ENCODE measurements around the gene PCDH9. TPM values are rescaled to one million over a fixed set of nuclear protein-coding genes. Genes with fewer than 3 reads are reported as not detected.

PCDH9 gene
- total RNA-seq, 1 donor from 2014 or later = 0.75 TPM

- no peaks in the 10 kb centered on the region for H3K36me3 ChIP-seq (ENCODE audit: control insufficient read depth, insufficient read depth, low read length)
- no peak for DNase-seq (ENCODE audit: low read depth)
- no peak for TF ChIP-seq CTCF (IDR thresholded peaks at IDR 0.05; ENCODE audit: insufficient read depth, low read length, poor library complexity, severe bottlenecking)
- H3K4me3 ChIP-seq (ENCODE audit: low read depth, low read length) = no peak overlapping the region
- H3K27me3 ChIP-seq (ENCODE audit: control insufficient read depth, insufficient read depth, low read length) = no peaks in the 10 kb centered on the region
Measured at GRCh38 chr13:66528944-66529576, 701.1 kb downstream of the PCDH9 start.

- H3K27me3 ChIP-seq (ENCODE audit: control insufficient read depth, insufficient read depth, low read length) = no peaks in the 10 kb centered on the region
- no peak for TF ChIP-seq CTCF (IDR thresholded peaks at IDR 0.05; ENCODE audit: insufficient read depth, low read length, poor library complexity, severe bottlenecking)
Measured at GRCh38 chr13:66528180-66528579, 702.0 kb downstream of the PCDH9 start.

GRCh38 chr13:66520511-66521355, 709.4 kb downstream of the PCDH9 start:
- H3K27me3 ChIP-seq (ENCODE audit: control insufficient read depth, insufficient read depth, low read length) = no peaks in the 10 kb centered on the region
- TF ChIP-seq CTCF (IDR thresholded peaks at IDR 0.05; ENCODE audit: insufficient read depth, low read length, poor library complexity, severe bottlenecking) = no peak
- DNase-seq (ENCODE audit: low read depth) = no peak
- H3K4me3 ChIP-seq (ENCODE audit: low read depth, low read length) = no peak overlapping the region
- H3K36me3 ChIP-seq (ENCODE audit: control insufficient read depth, insufficient read depth, low read length) = no peaks in the 10 kb centered on the region

More at GRCh38 chr13:66528180-66528579, 702.0 kb downstream of the PCDH9 start:
- no peak overlapping the region for H3K4me3 ChIP-seq (ENCODE audit: low read depth, low read length)
- no peak for DNase-seq (ENCODE audit: low read depth)
- no peaks in the 10 kb centered on the region for H3K36me3 ChIP-seq (ENCODE audit: control insufficient read depth, insufficient read depth, low read length)

- Histone ChIP-seq H3K36me3 (ENCODE audit: control insufficient read depth, insufficient read depth, low read length) (no peaks in the 10 kb centered on the region), H3K27me3 (ENCODE audit: control insufficient read depth, insufficient read depth, low read length) (no peaks in the 10 kb centered on the region), H3K4me3 (ENCODE audit: low read depth, low read length) (no peak overlapping the region)
- DNase-seq (ENCODE audit: low read depth) = no peak
- no peak for TF ChIP-seq CTCF (IDR thresholded peaks at IDR 0.05; ENCODE audit: insufficient read depth, low read length, poor library complexity, severe bottlenecking)
Measured at GRCh38 chr13:66519259-66519658, 710.9 kb downstream of the PCDH9 start.

- Histone ChIP-seq H3K4me3 (ENCODE audit: low read depth, low read length) (no peak overlapping the region), H3K36me3 (ENCODE audit: control insufficient read depth, insufficient read depth, low read length) (no peaks in the 10 kb centered on the region), H3K27me3 (ENCODE audit: control insufficient read depth, insufficient read depth, low read length) (no peaks in the 10 kb centered on the region)
- TF ChIP-seq CTCF (IDR thresholded peaks at IDR 0.05; ENCODE audit: insufficient read depth, low read length, poor library complexity, severe bottlenecking) = no peak
- no peak for DNase-seq (ENCODE audit: low read depth)
Measured at GRCh38 chr13:66518068-66518467, 712.1 kb downstream of the PCDH9 start.

Measured in kidney epithelial cell (primary cell).